Inflammatory macrophage treated with lipopolysaccharide for 4 hours (primary cell): ENCODE results near the gene CHCHD2.
A peak's percentile ranks its signal among the peaks of the same experiment; 100 is the strongest.
"Not testable (repeated sequence)": the region's sequence is repeated elsewhere in the genome, so short reads cannot be mapped to it uniquely, and the experiment has no call there.

Experiments used
- DNase-seq: peaks from one replicate; pipeline ENCODE4 v3.0.0-alpha.2; 2020

The CHCHD2 gene, protein sequence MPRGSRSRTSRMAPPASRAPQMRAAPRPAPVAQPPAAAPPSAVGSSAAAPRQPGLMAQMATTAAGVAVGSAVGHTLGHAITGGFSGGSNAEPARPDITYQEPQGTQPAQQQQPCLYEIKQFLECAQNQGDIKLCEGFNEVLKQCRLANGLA

DNA sequence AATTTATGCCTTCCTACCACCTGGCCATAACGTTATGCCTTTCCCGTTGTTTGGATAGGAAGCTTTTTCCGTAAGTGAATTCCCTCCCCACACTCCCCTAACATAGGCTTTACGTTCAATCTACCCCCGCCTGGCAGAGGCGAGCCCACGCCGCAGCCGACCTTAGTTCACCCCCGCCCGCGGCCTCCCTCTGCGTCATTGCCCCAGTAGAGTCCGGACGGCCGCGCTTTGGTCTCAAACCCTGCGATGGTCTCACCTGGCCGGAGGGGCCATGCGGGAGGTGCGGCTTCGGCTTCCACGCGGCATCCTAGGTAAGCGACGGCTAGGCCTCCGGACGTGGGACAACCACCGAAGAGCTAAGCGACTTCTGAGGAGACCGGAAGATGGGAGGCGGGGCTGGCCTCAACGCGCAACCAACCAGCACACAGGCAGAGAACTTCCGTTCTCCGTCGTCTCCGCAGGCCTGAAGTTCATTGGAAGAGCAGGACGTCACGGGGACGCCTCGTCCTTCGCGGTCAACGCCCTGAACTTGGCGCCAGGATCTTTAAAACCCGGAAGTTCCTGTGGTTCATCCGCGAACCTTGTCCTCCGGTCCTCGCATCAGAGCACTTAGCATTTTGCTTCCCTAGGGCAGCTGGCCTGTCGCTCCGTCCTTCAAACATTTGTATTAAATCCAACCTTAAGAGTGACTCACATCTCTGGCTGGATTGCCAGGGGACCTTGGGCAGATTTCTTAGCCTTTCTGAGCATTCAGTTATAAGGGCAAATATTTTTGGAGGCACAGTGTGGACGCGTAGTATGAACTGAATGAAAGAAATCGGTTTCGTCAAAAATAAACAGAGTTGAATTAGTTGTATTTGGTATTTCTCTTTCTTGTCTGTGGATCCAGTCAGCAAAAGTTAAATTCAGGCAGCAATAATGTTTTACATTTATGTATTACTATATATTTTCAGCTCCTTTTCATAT is at the start of gene CHCHD2:
Gene CHCHD2 (minus strand): TSS at position 369 of the 966 bp plus-strand sequence. CDS start 63 bp downstream, at position 306.
- peak; percentile 100 for DNase-seq

- DNase-seq: not testable (repeated sequence)
These were observed 24.8 kb upstream of the CHCHD2 start for GRCh38 chr7:56131062-56131461.

DNA sequence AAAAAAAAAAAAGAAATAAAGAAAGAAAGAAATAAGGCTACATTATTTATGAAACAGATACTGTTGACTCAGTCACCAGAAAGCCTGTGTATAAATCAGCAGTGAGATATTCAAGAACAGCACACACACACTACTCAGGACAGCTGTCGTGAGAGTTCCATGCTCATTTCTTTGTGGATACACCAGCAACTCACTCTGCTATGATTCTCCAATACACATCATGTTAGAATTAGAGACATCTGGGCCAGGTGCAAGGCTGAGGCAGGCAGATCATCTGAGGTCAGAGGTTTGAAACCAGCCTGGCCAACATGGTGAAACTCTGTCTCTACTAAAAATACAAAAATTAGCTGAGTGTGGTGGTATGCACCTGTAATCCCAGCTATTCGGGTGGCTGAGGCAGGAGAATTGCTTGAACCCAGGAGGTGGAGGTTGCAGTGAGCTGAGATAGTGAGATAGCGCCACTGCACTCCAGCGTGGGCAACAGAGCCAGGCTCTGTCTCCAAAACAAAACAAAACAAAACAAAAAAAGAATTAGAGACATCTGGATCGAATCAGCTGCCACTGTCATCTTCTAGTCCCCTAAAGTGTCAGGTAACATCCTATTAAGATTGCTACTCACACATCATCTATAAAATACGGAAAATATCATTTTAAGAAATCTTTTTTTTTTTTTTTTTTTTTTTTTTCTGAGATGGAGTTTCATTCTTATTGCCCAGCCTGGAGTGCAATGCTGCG is 21.1 kb upstream of the CHCHD2 start:
- DNase-seq: no peak

DNA sequence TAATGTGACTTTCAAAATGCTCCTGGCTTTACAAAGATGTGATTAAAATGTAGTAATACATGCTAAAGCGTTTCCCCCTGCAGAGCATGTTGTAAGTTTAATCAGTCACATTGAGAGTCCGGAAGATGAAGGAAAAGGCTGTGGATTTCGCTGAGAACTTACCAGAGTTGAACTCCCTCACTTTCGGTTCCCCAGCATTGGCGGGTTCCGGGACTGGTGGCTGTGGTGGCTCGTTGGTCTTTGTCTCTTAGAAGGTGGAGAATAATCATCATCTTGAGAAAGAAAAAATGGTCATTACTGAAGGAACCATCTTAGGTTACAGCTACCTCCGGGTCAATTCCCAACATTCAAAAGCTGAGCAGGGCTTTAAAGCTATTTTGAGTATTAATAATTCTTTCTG is 19.6 kb upstream of the CHCHD2 start:
- DNase-seq: no peak

- no peak for DNase-seq
These were observed 18.7 kb upstream of the CHCHD2 start for GRCh38 chr7:56124981-56125380.

GRCh38 chr7:56121440-56121839 is 15.2 kb upstream of the CHCHD2 start:
- DNase-seq: no peak

DNA sequence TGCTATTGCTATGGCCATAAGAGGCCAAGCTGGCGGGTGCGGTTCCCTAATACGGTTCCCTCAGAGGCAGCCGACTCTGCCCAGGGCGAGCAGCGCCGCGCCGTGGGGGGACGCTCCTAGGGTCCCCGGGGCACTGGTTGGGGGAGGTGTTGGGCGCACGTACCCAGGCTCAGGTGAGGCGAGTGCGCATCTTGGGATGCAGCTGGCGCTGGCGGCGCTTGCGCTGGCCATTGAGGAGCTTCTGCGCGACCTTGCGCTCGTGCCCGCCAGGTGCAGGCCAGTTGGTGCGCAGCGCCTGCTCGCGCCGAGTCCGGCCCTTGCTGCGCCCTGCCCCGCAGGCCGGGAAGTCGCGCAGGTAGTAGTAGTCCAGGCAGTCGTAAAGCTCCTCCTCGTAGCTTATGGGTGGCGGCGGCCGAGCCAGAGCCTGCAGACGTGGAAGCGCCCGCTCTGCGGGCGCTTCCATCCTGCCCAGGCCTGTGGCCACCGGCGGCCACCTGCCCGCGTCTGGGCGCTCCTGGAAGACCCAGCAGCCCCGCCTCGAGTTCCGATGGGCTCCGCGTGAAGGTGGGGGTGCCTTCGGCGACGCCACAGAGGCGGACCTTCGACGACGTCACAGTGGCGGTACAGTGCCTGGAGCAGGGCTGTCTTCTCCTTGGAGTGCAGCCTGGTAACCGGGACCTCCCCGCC is 9.7 kb upstream of the CHCHD2 start, which contains the start of gene NUPR2:
Gene NUPR2 (minus strand): TSS at position 566 of the 687 bp plus-strand sequence. CDS start 103 bp downstream, at position 463.
- DNase-seq: no peak

GRCh38 chr7:56112244-56112643 is 6.0 kb upstream of the CHCHD2 start:
- not testable (repeated sequence) for DNase-seq

DNA sequence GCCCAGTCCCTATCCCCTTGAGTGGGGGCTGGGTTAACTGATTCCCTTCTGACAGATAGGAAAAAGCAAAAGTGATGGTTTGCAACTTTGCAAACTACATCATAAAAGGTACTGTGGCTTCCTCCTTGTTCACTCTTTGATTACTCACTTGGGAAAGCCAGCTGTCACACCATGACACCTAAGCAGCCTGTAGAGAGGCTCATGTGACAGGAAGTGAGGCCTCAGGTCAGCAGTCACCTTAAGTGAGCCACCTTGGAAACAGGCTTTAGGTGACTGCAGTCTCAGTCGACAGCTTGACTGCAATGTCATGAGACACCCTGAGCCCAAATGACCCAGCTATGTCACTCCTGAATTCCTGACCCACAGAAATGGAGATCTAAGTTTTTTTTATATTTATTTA is 4.3 kb upstream of the CHCHD2 start:
- no peak for DNase-seq

- DNase-seq: no peak
These were observed 1.6 kb upstream of the CHCHD2 start for GRCh38 chr7:56107954-56108258.

DNA sequence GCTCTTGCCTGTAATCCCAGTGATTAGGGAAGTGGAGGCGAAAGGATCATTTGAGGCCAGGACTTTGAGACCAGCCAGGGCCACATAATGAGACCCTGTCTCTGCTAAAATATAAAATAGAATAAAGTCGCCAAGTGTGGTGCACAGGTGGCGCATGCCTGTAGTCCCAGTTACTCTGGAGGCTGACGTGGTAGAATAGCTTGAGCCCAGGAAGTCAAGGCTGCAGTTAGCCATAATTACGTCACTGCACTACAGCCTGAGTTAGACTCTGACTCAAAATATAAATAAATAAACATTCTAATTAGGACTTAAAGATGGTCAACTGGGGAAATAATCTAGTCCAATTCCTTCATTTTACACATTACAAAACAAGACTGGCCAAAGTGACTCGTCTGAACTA is 768 bp downstream of the CHCHD2 start:
- DNase-seq: peak; percentile 63

GRCh38 chr7:56104138-56104537 is 2.1 kb downstream of the CHCHD2 start:
- DNase-seq: not testable (repeated sequence)

DNA sequence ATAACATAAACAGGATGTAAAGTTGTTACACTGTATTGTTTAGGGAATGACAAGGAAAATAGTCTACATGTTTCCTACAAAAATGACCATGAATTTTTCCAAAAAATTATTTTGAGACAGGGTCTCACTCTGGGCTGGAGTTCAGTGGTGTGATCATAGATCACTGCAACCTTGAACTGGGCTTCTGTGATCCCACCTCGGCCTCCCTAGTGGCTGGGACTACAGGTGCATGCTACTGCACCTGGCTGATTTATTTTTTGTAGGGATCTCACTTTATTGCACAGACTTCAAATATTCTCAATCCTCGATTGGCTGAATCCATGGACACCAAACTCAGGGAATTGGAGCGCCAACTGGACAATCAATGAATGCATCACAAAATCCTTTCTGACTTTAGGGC is 6.6 kb downstream of the CHCHD2 start:
- no peak for DNase-seq

DNA sequence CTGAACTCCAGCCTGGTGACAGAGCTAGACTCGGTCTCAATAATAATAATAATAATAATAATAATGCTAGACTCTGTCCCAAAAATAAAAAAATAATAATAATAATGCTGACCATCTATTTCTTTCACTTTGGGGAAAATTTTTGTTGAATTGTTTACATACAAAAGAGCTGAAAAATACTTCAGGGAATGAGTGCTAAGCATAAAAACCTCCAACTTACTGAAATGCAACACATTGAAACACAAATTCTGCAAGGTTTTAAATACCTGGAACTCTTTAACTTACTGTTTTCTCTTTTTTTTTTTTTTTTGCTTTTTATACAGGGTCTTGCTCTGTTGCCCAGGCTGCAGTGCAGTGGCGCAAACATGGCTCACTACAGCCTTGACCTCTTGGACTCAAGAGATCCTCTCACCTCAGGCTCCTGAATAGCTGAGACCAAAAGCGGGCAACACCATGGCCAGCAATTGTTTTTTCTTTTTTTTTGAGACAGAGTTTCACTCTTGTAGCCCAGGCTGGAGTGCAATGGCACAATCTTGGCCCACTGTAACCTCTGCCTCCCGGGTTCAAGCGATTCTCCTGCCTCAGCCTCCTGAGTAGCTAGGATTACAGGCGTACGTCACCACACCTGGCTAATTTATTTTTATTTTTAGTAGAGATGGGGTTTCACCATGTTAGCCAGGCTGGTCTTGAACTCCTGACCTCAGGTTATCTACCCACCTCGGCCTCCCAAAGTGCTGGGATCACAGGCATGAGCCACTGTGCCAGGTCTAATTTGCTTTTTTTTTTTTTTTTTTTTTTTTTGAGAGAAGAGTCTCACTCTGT is 7.9 kb downstream of the CHCHD2 start:
- not testable (repeated sequence) for DNase-seq

DNA sequence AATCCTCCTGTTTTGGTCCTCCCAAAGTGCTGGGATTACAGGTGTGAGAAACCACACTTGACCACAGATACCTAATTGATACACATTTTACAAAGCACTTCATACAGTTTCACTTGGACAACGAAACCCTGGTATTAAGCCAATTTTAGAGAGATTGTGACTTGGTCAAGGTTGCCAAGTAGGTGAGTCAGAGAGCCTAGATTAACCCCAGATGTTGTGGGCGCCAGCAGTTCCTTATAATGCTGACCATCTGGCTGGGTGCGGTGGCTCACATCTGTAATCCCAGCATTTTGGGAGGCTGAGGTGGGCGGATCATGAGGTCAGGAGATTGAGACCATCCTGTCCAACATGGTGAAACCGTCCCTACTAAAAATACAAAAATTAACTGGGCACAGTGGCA is 8.6 kb downstream of the CHCHD2 start:
- peak; percentile 46 for DNase-seq

- no peak for DNase-seq
These were observed 13.3 kb downstream of the CHCHD2 start, which contains the start of gene PHKG1 for GRCh38 chr7:56092789-56093531. Gene PHKG1 (minus strand): TSS chr7:56092952. CDS start chr7:56088941, 4,011 bp downstream.

- not testable (repeated sequence) for DNase-seq
These were observed 13.9 kb downstream of the CHCHD2 start for GRCh38 chr7:56092388-56092787.

DNA sequence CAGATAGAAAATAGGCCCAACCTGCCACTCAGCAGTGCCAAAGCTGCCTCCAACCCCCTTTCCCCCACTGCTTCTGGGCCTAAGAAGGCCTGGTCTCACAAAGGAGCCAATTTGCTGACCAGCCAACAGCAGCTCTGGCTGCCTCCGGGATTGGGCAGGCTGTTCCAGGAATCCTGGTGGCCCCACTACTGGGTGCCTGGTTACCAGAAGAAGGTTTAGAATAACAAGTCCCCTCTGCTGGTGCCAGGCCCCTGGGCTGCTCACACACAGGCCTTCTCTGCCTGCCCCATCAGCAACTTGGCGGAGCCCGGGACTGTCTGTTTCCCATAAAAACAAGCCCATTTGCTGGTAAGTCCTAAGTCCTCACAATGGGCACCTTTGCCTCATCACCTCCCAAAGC is 14.7 kb downstream of the CHCHD2 start:
- no peak for DNase-seq

- DNase-seq: no peak
These were observed 18.8 kb downstream of the CHCHD2 start for GRCh38 chr7:56087445-56087844.

- DNase-seq: no peak
These were observed 19.5 kb downstream of the CHCHD2 start for GRCh38 chr7:56086761-56087160.

GRCh38 chr7:56083150-56083785 is 23.0 kb downstream of the CHCHD2 start:
- no peak for DNase-seq
